NCI-H345 (cell line): Measurements from ENCODE around the gene UCN2.

Source experiments
- DNase-seq: peaks from one replicate; lab custom pipeline; 2025; lab: John Stamatoyannopoulos, UW

Gene UCN2

DNA sequence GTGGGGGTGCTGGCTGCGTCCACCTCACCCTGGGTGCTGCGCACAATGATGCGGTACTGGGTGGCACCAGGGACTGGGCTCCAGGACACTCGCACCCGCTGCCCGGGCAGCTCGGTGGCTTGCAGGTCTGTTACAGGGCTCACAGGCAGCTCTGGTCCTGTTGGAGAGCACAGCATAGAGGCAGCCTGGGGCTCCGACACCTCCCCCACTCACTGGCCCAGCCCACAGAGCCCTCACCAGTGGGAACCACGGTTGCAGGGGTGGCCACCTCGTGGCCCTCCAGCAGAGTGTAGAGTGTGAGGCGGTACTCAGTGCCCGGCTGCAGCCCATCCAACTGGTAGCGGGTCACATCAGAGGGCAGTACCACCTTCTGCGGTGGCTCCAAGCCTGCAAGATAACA is 27.9 kb upstream of the UCN2 start:
- DNase-seq: no peak

DNA sequence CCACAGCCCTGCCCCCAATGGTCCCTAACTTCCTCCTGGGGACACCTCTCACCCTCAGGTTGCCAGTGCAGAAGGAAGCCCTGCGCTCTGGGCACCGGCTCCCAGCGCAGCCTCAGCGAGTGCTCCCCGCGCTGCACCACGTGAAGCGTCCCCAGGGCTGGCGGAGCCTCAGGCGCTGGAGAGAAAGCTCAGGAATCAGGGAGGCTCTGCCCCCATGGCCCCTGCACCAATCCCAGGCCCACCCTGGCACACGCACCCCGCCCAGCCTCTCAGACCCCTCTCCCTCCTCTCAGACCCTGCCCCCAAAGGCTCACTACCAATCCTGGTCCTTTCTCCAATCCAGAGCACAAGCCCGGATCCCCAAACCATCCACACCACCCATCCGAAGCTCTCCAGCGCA is 24.6 kb upstream of the UCN2 start:
- no peak for DNase-seq

GRCh38 chr3:48587686-48588085 is 24.1 kb upstream of the UCN2 start:
- no peak for DNase-seq

DNA sequence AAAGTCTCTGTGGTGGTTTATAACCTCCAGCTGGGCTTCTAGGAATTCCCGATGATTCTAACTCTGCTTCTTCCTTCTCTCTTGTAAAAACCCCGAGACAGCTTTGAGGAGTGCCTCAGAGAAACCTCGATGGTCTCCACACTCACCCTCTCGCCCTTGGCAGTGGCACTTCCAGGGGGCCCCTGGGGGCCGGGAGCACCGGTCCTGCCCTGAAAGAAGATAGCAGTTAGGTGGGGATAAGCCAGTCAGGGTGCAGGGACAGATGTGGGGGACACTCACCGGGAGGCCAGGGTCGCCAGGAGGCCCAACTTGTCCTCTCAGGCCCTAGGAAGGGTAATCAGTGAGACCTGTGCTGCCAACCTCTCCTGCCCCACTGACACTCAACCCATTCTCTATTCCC is 21.8 kb upstream of the UCN2 start:
- no peak for DNase-seq

- no peak for DNase-seq
Observed at GRCh38 chr3:48584836-48585235, 21.3 kb upstream of the UCN2 start.

DNA sequence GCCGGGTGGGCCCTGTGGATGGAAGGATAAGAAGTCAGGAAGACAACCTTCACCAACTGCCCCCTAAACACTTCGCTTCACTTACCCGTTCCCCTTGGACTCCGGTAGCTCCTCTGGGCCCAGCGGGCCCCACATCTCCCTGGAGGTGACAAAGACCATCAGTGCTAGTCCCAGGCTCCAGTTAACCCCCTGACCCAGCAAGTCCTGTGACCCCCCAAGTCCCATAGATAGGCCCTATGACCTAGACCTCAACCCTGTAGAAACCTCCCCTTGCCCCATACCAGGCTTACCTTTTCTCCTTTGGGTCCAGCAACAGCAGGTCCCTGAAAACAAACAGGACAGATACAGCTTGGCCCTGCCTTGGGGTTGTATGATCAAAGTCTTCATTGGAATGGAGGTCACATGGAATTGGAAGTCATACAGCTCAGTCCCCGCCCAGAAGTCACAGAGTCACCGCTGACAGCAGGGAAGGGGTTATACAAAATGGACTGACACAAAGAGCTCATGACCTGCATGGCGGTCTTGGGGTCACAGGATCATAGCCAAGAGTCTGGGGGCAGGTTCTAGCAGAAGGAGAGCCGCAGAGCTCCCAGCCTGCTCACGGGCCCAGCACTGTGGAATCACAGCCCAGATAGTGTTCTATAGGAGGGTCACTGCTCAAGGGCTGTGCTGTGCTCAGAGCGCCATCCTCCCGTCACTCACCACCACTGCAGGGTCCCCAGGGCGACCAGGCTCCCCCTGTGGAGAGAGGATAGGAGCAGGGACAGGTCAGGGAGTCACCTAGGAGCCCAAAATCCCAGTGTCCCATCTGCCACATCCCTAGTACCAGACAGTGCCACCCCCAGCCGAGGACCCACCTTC is 18.3 kb upstream of the UCN2 start:
- no peak for DNase-seq

- DNase-seq: no peak
Observed at GRCh38 chr3:48576647-48577046, 13.1 kb upstream of the UCN2 start.

GRCh38 chr3:48575366-48575765 is 11.8 kb upstream of the UCN2 start:
- no peak for DNase-seq

DNA sequence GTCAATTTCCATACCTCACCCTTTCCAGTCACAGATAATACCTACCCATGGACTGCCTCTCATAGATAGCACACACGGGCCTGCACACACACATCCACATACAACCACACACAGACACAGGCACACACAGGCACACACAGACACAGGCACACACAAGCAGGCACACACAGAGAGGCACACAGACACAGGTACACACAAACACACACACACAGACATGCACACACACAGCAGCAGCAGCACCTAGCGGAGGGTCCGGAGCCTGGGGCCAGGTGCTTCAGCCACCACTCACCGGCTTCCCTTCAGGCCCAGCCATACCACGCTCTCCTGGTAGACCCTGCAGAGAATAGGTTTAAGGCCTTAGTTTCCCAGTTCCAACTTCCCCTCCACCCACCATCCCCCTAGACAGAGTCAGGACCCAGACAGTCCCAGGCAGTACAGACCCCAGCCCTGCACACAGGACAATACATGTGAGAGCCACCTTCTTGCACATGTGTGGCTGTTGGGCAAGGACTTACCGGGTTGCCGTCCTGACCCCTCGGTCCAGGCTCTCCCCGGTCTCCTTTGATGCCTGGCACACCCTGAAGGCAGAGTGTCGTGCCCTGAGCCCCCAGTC is 10.5 kb upstream of the UCN2 start:
- no peak for DNase-seq

- no peak for DNase-seq
Observed at GRCh38 chr3:48572517-48572916, 8.9 kb upstream of the UCN2 start.

DNA sequence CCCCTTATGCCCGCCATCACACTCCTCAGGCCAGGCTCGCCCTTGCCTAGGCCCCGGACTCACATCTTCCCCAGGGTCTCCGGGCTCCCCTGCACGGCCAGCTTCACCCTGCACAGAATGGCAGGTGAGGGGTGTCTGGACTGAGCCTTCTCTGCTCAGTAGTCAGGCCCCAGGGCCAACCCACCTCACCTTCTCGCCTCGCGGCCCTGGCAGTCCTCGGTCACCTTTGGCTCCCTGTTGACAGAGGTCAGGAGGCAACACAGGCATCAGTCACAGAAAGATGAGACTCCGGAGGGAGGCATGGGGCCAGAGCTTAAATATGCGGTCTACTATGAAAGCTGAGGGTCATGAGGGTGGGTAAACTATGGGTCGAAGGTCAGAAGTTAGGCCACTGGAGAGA is 8.4 kb upstream of the UCN2 start:
- DNase-seq: no peak

GRCh38 chr3:48569808-48570450 is 6.3 kb upstream of the UCN2 start:
- no peak for DNase-seq

GRCh38 chr3:48569400-48569799 is 5.8 kb upstream of the UCN2 start:
- DNase-seq: no peak

DNA sequence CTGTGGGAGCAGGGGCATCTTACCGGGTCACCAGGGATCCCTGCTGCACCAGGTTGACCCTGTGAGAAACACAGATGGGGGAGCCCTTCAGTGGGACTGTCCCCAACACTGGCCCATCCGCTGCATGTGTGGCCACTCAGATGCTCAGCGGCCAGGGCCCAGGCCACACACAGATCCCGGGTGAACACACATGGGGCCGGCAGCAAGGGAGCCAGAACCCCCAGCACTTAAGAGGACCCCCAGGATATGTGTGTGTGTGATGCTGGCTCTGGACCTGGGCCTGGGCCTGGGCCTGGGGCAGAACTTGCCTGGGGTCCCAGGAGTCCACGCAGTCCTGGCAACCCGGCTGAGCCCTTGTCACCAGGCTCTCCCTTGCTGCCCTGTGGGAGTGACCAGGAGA is 4.9 kb upstream of the UCN2 start:
- DNase-seq: no peak

DNA sequence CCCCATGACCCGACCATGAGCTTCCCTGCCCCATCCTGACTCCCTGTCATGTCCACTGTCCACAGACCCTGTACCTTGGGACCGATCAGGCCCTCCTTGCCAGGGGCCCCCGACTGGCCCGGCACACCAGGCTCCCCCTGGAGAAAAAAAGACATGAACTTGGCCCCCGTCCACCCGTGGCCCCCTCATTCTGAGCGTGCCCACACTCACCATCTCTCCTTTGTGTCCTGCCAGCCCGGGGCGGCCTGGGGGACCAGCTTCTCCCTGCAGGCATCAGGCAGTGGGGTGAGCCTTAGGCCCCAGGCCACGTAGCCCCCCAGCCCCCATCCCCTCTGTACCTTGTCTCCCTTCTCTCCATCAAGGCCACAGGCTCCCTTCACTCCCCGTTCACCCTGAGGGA is 3.9 kb upstream of the UCN2 start:
- no peak for DNase-seq

GRCh38 chr3:48567090-48567489 is 3.5 kb upstream of the UCN2 start:
- no peak for DNase-seq

- no peak for DNase-seq
Observed at GRCh38 chr3:48566401-48566760, 2.8 kb upstream of the UCN2 start.

GRCh38 chr3:48565591-48566400 is 2.2 kb upstream of the UCN2 start:
- DNase-seq: no peak

DNA sequence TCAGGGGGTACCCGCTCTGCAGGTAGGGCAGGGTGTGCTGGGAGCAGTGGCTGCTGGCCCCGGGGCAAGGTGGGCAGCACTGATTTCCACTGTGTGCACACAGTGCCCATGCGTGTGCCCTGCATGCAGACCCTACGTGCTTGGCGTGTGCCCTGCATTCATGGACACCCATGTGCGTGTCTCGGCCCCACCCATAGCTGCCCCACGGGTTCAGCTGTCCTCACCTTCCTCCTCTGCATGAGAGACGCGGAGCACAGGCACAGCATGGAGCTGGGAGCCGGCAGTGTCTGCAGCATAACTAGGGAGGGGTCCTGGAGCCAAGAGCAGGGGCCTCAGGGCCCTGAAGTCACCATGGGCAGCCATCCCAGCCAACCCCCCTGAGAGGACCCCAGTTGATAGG is 1.6 kb upstream of the UCN2 start:
- DNase-seq: no peak

- DNase-seq: no peak
Observed at GRCh38 chr3:48564667-48565066, 1.1 kb upstream of the UCN2 start.

GRCh38 chr3:48564022-48564421 is 441 bp upstream of the UCN2 start:
- no peak for DNase-seq

- no peak for DNase-seq
Observed at GRCh38 chr3:48562367-48563095, 1.1 kb downstream of the UCN2 start.
